Sigmoid colon (tissue), 7 donors: Measurements from ENCODE around the gene C1QTNF8. TPM values are rescaled to one million over a fixed set of nuclear protein-coding genes. Genes with fewer than 3 reads are reported as not detected.

Source experiments
- DNase-seq: peaks from one replicate; pipeline ENCODE4 v3.0.0-alpha.2; 2019
- H3K27ac ChIP-seq, 4 donors: fragments of 200-600 bp; sonication (generic); one replicate each; pipeline ENCODE4 v1.5.1; 2016 to 2019; ENCODE audit warnings: mild to moderate bottlenecking in 1 of 4
- H3K27me3 ChIP-seq, 3 donors: fragments of 200-600 bp; sonication (generic); one replicate each; pipeline ENCODE4 v1.5.1; 2019; ENCODE audit warnings: mild to moderate bottlenecking in 1 of 3
- H3K36me3 ChIP-seq, 4 donors: fragments of 200-600 bp; sonication (generic); one replicate each; pipeline ENCODE4 v1.5.1; 2016 to 2019
- H3K4me1 ChIP-seq, 4 donors: fragments of 200-600 bp; sonication (generic); one replicate each; pipeline ENCODE4 v1.5.1; 2017 to 2019
- H3K4me3 ChIP-seq, 4 donors: fragments of 200-600 bp; sonication (generic); one replicate each; pipeline ENCODE4 v1.5.1; 2017 to 2019; ENCODE audit warnings: mild to moderate bottlenecking in 2 of 4, moderate library complexity in 1 of 4
- H3K9me3 ChIP-seq, 4 donors: fragments of 200-600 bp in 3 of 4; sonication (generic) in 3 of 4; one replicate each; pipeline versions ENCODE4 v1.5.1 to v1.6.1; 2013 to 2019
- CTCF ChIP-seq, 4 experiments: fragments of 450-650 bp in 3 of 4; fragments of 200-600 bp in 1 of 4; IDR thresholded peaks; one replicate each; pipeline ENCODE4 v1.5.1; 2016 to 2019; ENCODE audit warnings: antibody characterized with exemption in 4 of 4, mild to moderate bottlenecking in 3 of 4, moderate library complexity in 2 of 4
- EP300 ChIP-seq, 4 donors: sonication (generic); formaldehyde crosslinking; IDR thresholded peaks; one replicate each; pipeline ENCODE4 v1.6.1; 2017; ENCODE audit warnings: antibody characterized with exemption in 4 of 4
- POLR2A ChIP-seq, 2 donors: fragments of 450-650 bp; IDR thresholded peaks; one replicate each; pipeline ENCODE4 v1.6.1; 2016; ENCODE audit warnings: antibody characterized with exemption in 2 of 2, mild to moderate bottlenecking in 2 of 2, moderate library complexity in 2 of 2
- POLR2AphosphoS5 ChIP-seq, 4 donors: sonication (generic); formaldehyde crosslinking; IDR thresholded peaks; one replicate each; pipeline ENCODE4 v1.6.1; 2017; ENCODE audit warnings: antibody characterized with exemption in 4 of 4
- WGBS, 2 donors: extraction: QIAGEN DNeasy Blood & Tissue Kit; methylation state at CpG; one replicate each; pipeline ENCODE4 v1.1.7; 2013; 5-methylcytosine and 5-hydroxymethylcytosine counted together
- intact Hi-C: fragments of 100-400 bp; cut with DNase I; formaldehyde crosslinking; loops from one replicate; pipeline ENCODE4 v1.15.1; 2023
- polyA plus RNA-seq, 3 donors: library from polyadenylated mRNA; stranded (reverse); fragments of 200-250 nt; gene quantifications; one replicate each; pipeline ENCODE4 v1.2.3, GENCODE V29; 2013
- total RNA-seq, 4 donors: library from RNA; depleted of rRNA; stranded (reverse); fragments of >200 nt; gene quantifications; one replicate each; pipeline ENCODE4 v1.1.0, GENCODE V29; 2016
- donor health status: healthy with polysubstance abuse.
- donor health status: Bipolar disorder and iron deficiency.
- donor health status: healthy.

Gene C1QTNF8
- total and polyA plus RNA-seq, 7 donors, result not detected

GRCh38 chr16:1056196-1056595 lies 39.8 kb downstream of the C1QTNF8 start:
- no peaks in the 10 kb centered on the region for H3K36me3 ChIP-seq
- H3K27ac ChIP-seq, result no peak overlapping the region
- H3K9me3 ChIP-seq, result no peaks in the 10 kb centered on the region
- H3K27me3 ChIP-seq, result peaks cover 20 to 48% (median 26%) of the 10 kb centered on the region in 3 donors
- no peak for DNase-seq
- intact Hi-C loops, result loop anchor here (5.0 kb wide), 1 partner anchor 344 kb away; no protein-coding TSS in a partner anchor
- H3K4me3 ChIP-seq, result no peak overlapping the region
- peaks cover 0 to 6% (median 3%) of the 10 kb centered on the region in 4 donors for H3K4me1 ChIP-seq
- 65 to 68% methylated on average over 8 of the region's 8 CpGs for WGBS, 2 donors
- TF ChIP-seq POLR2A (IDR thresholded peaks at IDR 0.05) (no peak), EP300 (IDR thresholded peaks at IDR 0.05) (no peak), POLR2AphosphoS5 (IDR thresholded peaks at IDR 0.05) (no peak), CTCF (IDR thresholded peaks at IDR 0.05) (no peak)

DNA sequence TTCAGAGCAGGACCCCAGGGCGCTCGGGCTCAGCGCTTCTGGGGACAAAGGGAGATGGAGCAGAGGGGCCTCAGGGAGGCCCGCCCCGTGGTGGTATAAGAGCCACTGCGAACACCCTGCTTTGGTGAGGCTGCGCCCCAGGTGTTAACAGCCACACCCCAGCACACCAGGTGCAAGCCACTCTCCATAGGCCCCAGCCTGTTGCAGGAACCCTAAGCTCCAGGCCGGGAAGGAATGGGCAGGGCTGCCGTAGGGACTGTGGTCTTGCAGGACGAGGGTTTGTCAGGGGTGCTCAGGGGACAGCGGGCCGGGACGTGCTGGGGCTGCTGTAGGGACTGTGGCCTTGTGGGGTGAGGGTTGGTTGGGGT lies 40.5 kb downstream of the C1QTNF8 start:
- H3K4me1 ChIP-seq, result peaks cover 0 to 6% (median 3%) of the 10 kb centered on the region in 4 donors
- peaks cover 20 to 48% (median 26%) of the 10 kb centered on the region in 3 donors for H3K27me3 ChIP-seq
- no peaks in the 10 kb centered on the region for H3K9me3 ChIP-seq
- H3K27ac ChIP-seq, result no peak overlapping the region
- intact Hi-C loops, result loop anchor here (2.0 to 5.0 kb wide), 2 partner anchors 243 to 343 kb away; no protein-coding TSS in a partner anchor
- TF ChIP-seq EP300 (IDR thresholded peaks at IDR 0.05) (no peak), POLR2AphosphoS5 (IDR thresholded peaks at IDR 0.05) (no peak), CTCF (IDR thresholded peaks at IDR 0.05) (no peak), POLR2A (IDR thresholded peaks at IDR 0.05) (no peak)
- H3K4me3 ChIP-seq, result no peak overlapping the region
- 26 to 68% methylated on average over 13 of the region's 13 CpGs for WGBS, 2 donors
- DNase-seq, result no peak
- no peaks in the 10 kb centered on the region for H3K36me3 ChIP-seq

DNA sequence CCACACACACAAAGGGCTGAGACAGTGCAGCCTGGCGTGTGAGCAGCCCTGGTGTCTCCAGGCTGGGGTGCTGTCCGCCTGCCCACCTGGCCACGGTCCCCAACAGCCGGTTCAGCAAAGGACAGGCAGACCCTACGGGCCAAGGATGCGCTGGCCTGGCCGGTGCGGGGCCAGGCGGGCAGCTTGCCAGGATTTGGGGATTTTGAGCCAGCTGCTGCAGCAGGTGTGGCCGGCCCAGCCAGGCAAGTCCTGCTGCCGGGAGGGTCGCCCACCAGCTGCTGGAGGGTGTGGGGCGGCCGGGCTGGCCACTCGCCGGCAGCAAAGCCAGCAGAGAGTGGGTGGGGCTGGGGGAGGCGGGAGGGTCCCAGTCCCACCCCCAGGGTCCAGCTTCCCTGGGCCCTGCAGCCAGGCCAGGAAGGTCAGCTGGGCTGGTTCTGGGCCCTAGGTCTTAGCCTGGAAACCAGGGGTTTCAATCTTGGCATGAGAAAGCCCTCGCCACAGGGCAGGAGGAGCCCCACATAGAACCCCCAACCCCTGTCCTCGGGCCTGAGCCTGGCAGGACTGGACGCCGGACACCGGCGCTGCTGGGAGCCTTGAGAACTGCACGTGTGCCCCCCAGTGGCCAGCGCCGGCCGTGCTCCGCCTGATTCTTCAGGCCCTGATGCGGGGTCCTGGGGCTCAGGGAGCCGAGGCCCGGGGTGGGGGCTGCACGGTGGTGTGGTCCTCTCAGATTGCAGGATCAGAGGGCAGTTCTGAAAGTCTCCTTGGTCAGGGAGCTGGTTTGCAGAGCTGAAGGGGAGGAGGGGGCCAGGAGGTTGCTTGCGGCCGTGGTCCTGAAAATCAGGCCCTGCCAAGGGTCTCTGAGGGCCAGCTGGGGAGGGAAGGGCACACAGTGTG lies 41.1 kb downstream of the C1QTNF8 start:
- TF ChIP-seq CTCF (IDR thresholded peaks at IDR 0.05), result peak; percentile 33 to 84 (median 79)
- TF ChIP-seq POLR2A (IDR thresholded peaks at IDR 0.05), result no peak
- no peak for TF ChIP-seq POLR2AphosphoS5 (IDR thresholded peaks at IDR 0.05)
- no peaks in the 10 kb centered on the region for H3K36me3 ChIP-seq
- H3K4me1 ChIP-seq, result peaks cover 0 to 6% (median 3%) of the 10 kb centered on the region in 4 donors
- no peak overlapping the region for H3K4me3 ChIP-seq
- no peak overlapping the region for H3K27ac ChIP-seq
- intact Hi-C loops, result loop anchor here (2.0 to 5.0 kb wide), 2 partner anchors 242 to 343 kb away; no protein-coding TSS in a partner anchor
- H3K27me3 ChIP-seq, result peaks cover 20 to 54% (median 26%) of the 10 kb centered on the region in 3 donors
- no peak for DNase-seq
- 14 to 30% methylated on average over 34 of the region's 34 CpGs for WGBS, 2 donors
- H3K9me3 ChIP-seq, result no peaks in the 10 kb centered on the region

GRCh38 chr16:1053700-1054368 lies 42.2 kb downstream of the C1QTNF8 start:
- intact Hi-C loops, result loop anchor here (2.0 kb wide), 1 partner anchor 241 kb away; no protein-coding TSS in a partner anchor
- H3K27ac ChIP-seq, result no peak overlapping the region

More at GRCh38 chr16:1053700-1054368, 42.2 kb downstream of the C1QTNF8 start:
- Histone ChIP-seq H3K36me3 (no peaks in the 10 kb centered on the region), H3K9me3 (no peaks in the 10 kb centered on the region), H3K27me3 (peaks cover 20 to 64% (median 27%) of the 10 kb centered on the region in 3 donors), H3K4me3 (no peak overlapping the region), H3K4me1 (peaks cover 0 to 6% (median 3%) of the 10 kb centered on the region in 4 donors)
- TF ChIP-seq CTCF (IDR thresholded peaks at IDR 0.05) (no peak), EP300 (IDR thresholded peaks at IDR 0.05) (no peak), POLR2AphosphoS5 (IDR thresholded peaks at IDR 0.05) (no peak), POLR2A (IDR thresholded peaks at IDR 0.05) (no peak)
- no peak for DNase-seq
- 70 to 86% methylated on average over 21 of the region's 21 CpGs for WGBS, 2 donors
